ENCODE results near the gene CELSR1. TPM values are rescaled to one million over a fixed set of nuclear protein-coding genes. Genes with fewer than 3 reads are reported as not detected.

CELSR1 gene
- total and polyA plus RNA-seq, 5 donors, result 5.5 to 7.9 (median 5.7) TPM

DNA sequence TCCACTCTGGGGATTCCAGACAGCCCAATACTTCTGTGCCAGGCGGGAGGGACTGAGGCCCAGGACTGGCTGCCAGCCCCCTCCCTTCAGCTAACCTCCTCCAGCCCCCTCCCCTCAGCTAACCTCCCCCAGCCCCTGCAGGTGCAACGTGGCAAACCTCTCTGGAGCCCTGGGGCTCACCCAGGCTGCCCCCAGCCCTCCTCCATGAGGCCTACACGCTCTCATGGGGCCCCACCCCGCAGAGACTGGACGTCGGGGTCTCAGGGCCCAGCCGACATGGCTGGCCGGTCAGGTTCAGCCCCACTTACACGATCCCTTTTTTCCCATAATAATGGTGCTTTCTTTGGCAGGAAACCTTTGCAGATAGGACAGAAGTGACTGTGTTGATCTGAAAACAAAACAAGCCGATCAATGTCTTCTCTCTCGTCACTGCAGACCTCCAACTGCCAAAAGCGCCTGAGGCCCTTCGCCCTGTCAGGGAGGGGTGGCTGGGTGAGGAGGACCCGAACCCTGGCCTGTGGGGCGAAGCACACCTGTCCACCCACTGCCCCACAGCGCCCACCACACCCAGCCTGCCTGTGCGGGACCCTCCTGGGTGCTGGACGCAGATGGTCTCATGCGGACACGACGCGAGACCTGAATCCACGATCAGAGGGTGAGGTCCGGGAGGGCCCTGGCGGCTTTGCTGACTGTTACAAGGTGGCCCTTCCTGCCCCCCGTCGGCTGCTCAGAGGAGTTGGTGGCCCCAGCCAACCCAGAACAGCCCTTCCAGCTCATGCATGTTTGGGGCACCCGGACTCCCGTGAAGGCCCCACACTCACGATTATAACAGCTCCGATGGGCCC is 168.3 kb downstream of the CELSR1 start:
- intact Hi-C loops (cut with DNase I), result loop anchor here in 3 of 4 donors (5.0 kb wide), 1 partner anchor 173 kb away; no protein-coding TSS in a partner anchor
- WGBS, result 81% methylated on average over 31 of the region's 31 CpGs

GRCh38 chr22:46368422-46368821 is 169.0 kb downstream of the CELSR1 start:
- DNase-seq (peak in 2 of 3 donors; percentile 3 to 35), ATAC-seq (no peak)
- no peaks in the 10 kb centered on the region for H3K4me1 ChIP-seq (ENCODE audit: control insufficient read depth, insufficient read depth, low read length)
- 73% methylated on average over 12 of the region's 12 CpGs for WGBS
- H3K27me3 ChIP-seq (ENCODE audit: control insufficient read depth, insufficient read depth), result no peaks in the 10 kb centered on the region
- no peaks in the 10 kb centered on the region for H3K9me3 ChIP-seq (ENCODE audit: control insufficient read depth, low read length)
- no peak overlapping the region for H3K27ac ChIP-seq (ENCODE audit: low read length)
- no peak overlapping the region for H3K4me3 ChIP-seq (ENCODE audit: low read length)
- intact Hi-C loops (cut with DNase I), result loop anchor here in 3 of 4 donors (5.0 kb wide), 1 partner anchor 174 kb away; no protein-coding TSS in a partner anchor

More for the DNA sequence above, 168.3 kb downstream of the CELSR1 start:
- ATAC-seq, result no peak
- H3K4me1 ChIP-seq (ENCODE audit: control insufficient read depth, insufficient read depth, low read length), result no peaks in the 10 kb centered on the region
- H3K4me3 ChIP-seq (ENCODE audit: low read length), result no peak overlapping the region
- no peaks in the 10 kb centered on the region for H3K27me3 ChIP-seq (ENCODE audit: control insufficient read depth, insufficient read depth)
- peak in 2 of 3 donors; percentile 40 to 44 for DNase-seq
- H3K27ac ChIP-seq (ENCODE audit: low read length), result no peak overlapping the region
- no peaks in the 10 kb centered on the region for H3K9me3 ChIP-seq (ENCODE audit: control insufficient read depth, low read length)

DNA sequence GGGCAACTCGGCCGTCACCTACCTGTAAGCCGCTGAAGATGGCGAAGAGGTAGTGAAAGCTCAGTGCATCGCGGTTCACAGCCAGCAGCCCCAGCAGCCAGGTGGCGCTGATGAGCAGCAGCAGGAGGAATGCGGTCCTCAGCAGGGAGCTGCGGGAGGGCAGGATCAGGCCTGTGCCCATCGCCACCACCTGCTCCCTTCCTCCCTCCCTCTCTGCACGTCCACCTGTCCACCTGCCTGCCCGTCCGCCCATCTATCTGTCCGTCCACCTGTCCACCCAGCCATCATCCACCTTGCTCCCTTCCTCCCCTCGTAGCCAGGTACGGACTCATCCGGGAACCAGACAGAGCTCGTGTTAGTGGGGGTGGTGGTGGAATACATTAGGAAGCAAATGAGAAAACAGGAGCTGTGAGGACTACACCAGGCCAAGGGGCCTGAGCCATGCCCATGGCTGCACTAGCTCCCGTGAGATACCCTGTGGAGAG is 169.7 kb downstream of the CELSR1 start:
- intact Hi-C loops (cut with DNase I), result loop anchor here (2.0 to 5.0 kb wide), 2 partner anchors 175 kb away; no protein-coding TSS in a partner anchor
- WGBS, result 40% methylated on average over 19 of the region's 19 CpGs
- peak; percentile 60 to 84 (median 83) for DNase-seq

DNA sequence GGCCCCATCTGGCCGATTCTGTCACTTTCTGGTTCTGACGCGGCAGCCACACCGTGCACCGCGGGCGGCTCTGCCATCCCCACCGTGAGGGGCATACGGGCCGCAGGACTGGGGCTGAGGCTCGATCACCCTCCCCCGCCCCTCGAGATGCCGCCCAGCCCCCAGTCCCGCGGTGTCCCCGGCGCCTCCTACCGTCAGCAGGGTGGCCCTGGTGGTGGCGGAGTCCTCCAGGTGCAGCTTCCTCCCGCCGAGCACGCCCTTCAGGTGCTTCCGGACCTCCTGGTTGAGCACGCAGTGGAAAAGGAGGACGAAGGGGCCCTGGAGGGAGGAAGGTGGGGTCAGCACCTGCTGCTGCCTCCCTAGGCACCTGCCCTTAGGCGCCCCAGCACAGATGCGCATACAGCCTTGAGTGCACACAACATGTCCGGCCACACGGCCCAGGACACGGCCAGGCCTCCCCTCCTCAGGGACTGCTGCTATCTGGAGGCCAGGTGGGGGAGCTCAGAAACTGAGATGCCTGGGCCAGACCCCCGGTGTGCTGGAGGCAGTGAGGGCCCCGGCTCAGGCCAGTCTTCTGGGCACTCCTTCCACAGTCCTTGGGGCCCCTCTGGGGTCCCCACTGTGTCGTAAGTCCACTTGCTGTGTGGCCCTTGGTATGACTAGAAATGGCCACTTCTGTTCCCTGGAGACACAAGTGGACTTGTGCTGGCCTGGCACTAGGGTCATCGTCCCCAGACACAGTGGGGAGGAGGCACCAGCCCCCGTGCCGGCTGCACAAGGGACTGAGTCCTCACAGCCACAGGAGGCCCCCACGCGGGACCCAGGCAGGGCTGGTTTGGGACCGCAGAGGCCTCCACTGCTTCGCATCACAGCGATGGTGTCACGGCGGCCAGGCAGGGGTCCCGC is 170.4 kb downstream of the CELSR1 start:
- Histone ChIP-seq H3K4me3 (ENCODE audit: low read length) (no peak overlapping the region), H3K4me1 (ENCODE audit: control insufficient read depth, insufficient read depth, low read length) (no peaks in the 10 kb centered on the region), H3K27ac (ENCODE audit: low read length) (no peak overlapping the region), H3K9me3 (ENCODE audit: control insufficient read depth, low read length) (no peaks in the 10 kb centered on the region), H3K27me3 (ENCODE audit: control insufficient read depth, insufficient read depth) (no peaks in the 10 kb centered on the region)
- DNase-seq (peak in 2 of 3 donors; percentile 45 to 47), ATAC-seq (no peak)
- intact Hi-C loops (cut with DNase I), result loop anchor here (2.0 to 5.0 kb wide), 2 partner anchors 175 to 176 kb away; no protein-coding TSS in a partner anchor
- 57% methylated on average over 45 of the region's 45 CpGs for WGBS

More for the DNA sequence above, 169.7 kb downstream of the CELSR1 start:
- ATAC-seq, result peak; percentile 47 to 56
- no peaks in the 10 kb centered on the region for H3K4me1 ChIP-seq (ENCODE audit: control insufficient read depth, insufficient read depth, low read length)
- H3K27me3 ChIP-seq (ENCODE audit: control insufficient read depth, insufficient read depth), result no peaks in the 10 kb centered on the region
- H3K27ac ChIP-seq (ENCODE audit: low read length), result no peak overlapping the region
- H3K9me3 ChIP-seq (ENCODE audit: control insufficient read depth, low read length), result no peaks in the 10 kb centered on the region
- no peak overlapping the region for H3K4me3 ChIP-seq (ENCODE audit: low read length)

DNA sequence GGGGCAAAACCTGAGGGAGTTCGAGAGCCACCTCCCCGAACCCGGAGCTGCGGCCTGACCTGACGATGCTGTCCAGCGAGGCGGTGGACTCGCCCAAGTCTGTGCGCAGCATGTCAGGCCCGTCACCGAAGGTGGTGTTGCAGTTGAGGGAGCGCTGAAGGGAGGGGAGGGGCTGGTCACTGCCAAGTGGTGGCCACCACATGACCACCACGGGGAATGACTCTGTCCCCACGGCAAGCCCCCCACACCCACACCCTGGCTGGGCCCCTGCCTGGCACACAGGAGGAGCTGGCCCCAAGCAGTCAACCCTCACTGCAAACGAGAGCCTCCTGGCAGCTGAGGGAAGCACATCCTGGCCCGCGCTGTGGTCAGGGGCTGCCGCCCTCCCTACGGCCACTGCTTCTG is 171.1 kb downstream of the CELSR1 start:
- H3K4me3 ChIP-seq (ENCODE audit: low read length), result no peak overlapping the region
- ATAC-seq (no peak), DNase-seq (peak in 2 of 3 donors; percentile 33 to 59)
- intact Hi-C loops (cut with DNase I), result loop anchor here (2.0 to 5.0 kb wide), 2 partner anchors 176 kb away; no protein-coding TSS in a partner anchor
- H3K27ac ChIP-seq (ENCODE audit: low read length), result no peak overlapping the region
- H3K4me1 ChIP-seq (ENCODE audit: control insufficient read depth, insufficient read depth, low read length), result no peaks in the 10 kb centered on the region
- 70% methylated on average over 19 of the region's 19 CpGs for WGBS
- H3K9me3 ChIP-seq (ENCODE audit: control insufficient read depth, low read length), result no peaks in the 10 kb centered on the region
- H3K27me3 ChIP-seq (ENCODE audit: control insufficient read depth, insufficient read depth), result no peaks in the 10 kb centered on the region

- Histone ChIP-seq H3K27ac (ENCODE audit: low read length) (no peak overlapping the region), H3K27me3 (ENCODE audit: control insufficient read depth, insufficient read depth) (no peaks in the 10 kb centered on the region), H3K4me1 (ENCODE audit: control insufficient read depth, insufficient read depth, low read length) (no peaks in the 10 kb centered on the region), H3K9me3 (ENCODE audit: control insufficient read depth, low read length) (no peaks in the 10 kb centered on the region), H3K4me3 (ENCODE audit: low read length) (no peak overlapping the region)
- ATAC-seq (no peak), DNase-seq (peak in 2 of 3 donors; percentile 35 to 43)
- 84% methylated on average over 22 of the region's 22 CpGs for WGBS
- intact Hi-C loops (cut with DNase I), result loop anchor here in 3 of 4 donors (5.0 kb wide), 1 partner anchor 177 kb away; no protein-coding TSS in a partner anchor
These were observed 172.2 kb downstream of the CELSR1 start for GRCh38 chr22:46365166-46365624.

GRCh38 chr22:46364341-46365165 is 172.9 kb downstream of the CELSR1 start:
- WGBS, result 79% methylated on average over 26 of the region's 26 CpGs
- intact Hi-C loops (cut with DNase I), result loop anchor here in 3 of 4 donors (5.0 kb wide), 1 partner anchor 178 kb away; no protein-coding TSS in a partner anchor

DNA sequence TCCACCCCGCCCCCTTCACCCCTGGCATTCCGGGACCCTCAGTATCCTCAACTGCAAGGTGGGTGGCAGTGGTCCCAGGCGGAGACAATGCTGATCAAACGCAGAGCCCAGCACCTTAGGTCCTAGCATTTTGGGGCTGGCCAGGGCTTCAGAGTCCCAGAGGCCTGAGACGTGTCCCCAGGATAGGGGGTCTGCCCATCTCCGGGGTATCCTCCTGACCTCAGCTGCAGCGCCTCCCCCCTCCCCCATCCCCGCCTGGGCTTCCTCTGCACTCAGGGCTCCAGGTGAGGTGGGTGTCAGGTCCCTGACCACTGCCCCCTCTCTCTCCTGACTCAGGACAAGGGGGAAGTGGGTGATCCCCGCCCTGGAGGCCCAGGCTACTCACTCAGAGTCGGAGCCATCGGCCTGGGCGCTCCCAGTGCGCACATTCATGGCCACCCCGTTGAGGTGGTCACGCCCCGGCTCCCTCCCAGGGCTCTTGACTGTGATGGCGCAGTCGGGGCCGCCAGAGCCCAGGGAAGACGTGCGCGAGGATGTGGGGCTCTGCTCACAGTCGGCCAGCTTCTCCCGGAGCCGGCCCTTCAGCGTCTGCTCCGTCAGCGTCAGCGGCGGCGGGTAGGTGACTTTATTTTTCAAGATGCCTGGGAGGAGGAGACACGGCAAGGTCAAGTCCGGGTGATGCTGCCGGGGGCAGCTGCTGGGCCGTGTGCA is 173.7 kb downstream of the CELSR1 start:
- no peak for ATAC-seq
- Histone ChIP-seq H3K9me3 (ENCODE audit: control insufficient read depth, low read length) (no peaks in the 10 kb centered on the region), H3K27ac (ENCODE audit: low read length) (no peak overlapping the region), H3K27me3 (ENCODE audit: control insufficient read depth, insufficient read depth) (no peaks in the 10 kb centered on the region), H3K4me3 (ENCODE audit: low read length) (no peak overlapping the region), H3K4me1 (ENCODE audit: control insufficient read depth, insufficient read depth, low read length) (no peaks in the 10 kb centered on the region)
- intact Hi-C loops (cut with DNase I), result no loop called here
- 85% methylated on average over 35 of the region's 35 CpGs for WGBS
- peak in 2 of 3 donors; percentile 50 to 51 for DNase-seq

More at GRCh38 chr22:46364341-46365165, 172.9 kb downstream of the CELSR1 start:
- H3K27me3 ChIP-seq (ENCODE audit: control insufficient read depth, insufficient read depth), result no peaks in the 10 kb centered on the region
- no peak overlapping the region for H3K27ac ChIP-seq (ENCODE audit: low read length)
- DNase-seq (peak in 2 of 3 donors; percentile 32 to 55), ATAC-seq (no peak)
- no peaks in the 10 kb centered on the region for H3K9me3 ChIP-seq (ENCODE audit: control insufficient read depth, low read length)
- H3K4me1 ChIP-seq (ENCODE audit: control insufficient read depth, insufficient read depth, low read length), result no peaks in the 10 kb centered on the region
- H3K4me3 ChIP-seq (ENCODE audit: low read length), result no peak overlapping the region

- intact Hi-C loops (cut with DNase I), result no loop called here
- Histone ChIP-seq H3K9me3 (ENCODE audit: control insufficient read depth, low read length) (no peaks in the 10 kb centered on the region), H3K4me3 (ENCODE audit: low read length) (no peak overlapping the region), H3K4me1 (ENCODE audit: control insufficient read depth, insufficient read depth, low read length) (no peaks in the 10 kb centered on the region), H3K27me3 (ENCODE audit: control insufficient read depth, insufficient read depth) (no peaks in the 10 kb centered on the region), H3K27ac (ENCODE audit: low read length) (no peak overlapping the region)
- ATAC-seq (no peak), DNase-seq (peak in 2 of 3 donors; percentile 30 to 47)
- 89% methylated on average over 15 of the region's 15 CpGs for WGBS
These were observed 174.4 kb downstream of the CELSR1 start for GRCh38 chr22:46362934-46363515.

Measured in right cardiac atrium (tissue), 5 donors.